Stimulated activated CD4-positive, alpha-beta T cell treated with anti-CD3 and anti-CD28 coated beads, Interleukin-4, amount 100 ng/mL, for 48 hours (primary cell): ENCODE data around the gene SPRYD4.

Source experiments
- DNase-seq, 2 donors: peaks; one replicate each; pipeline ENCODE4 v3.0.0-alpha.2; 2020; ENCODE audit warnings: low read depth in 2 of 2

Gene SPRYD4

GRCh38 chr12:56521209-56521589 lies 52.8 kb downstream of the SPRYD4 start:
- no peak for DNase-seq

- DNase-seq, result no peak
Observed at GRCh38 chr12:56521590-56522371, 53.4 kb downstream of the SPRYD4 start, which contains the start of gene RBMS2. Gene RBMS2, plus strand, starts transcription at chr12:56521820. Its CDS starts 204 bp downstream, at chr12:56522024.

GRCh38 chr12:56522411-56523193 lies 54.2 kb downstream of the SPRYD4 start:
- DNase-seq, result no peak

GRCh38 chr12:56528846-56529245 lies 60.5 kb downstream of the SPRYD4 start:
- DNase-seq, result no peak
